Breast epithelium (tissue), 3 donors: Measurements from ENCODE around the gene LIME1.

Experiments
- POLR2A ChIP-seq: fragments of 450-650 bp; IDR thresholded peaks from one replicate; pipeline ENCODE4 v1.6.1; 2016; ENCODE audit warnings: antibody characterized with exemption, mild to moderate bottlenecking, moderate library complexity
- TF ChIP-seq, protein P1 (sequence below), 3 donors: fragments of 450-650 bp; IDR thresholded peaks; one replicate each; pipeline ENCODE4 v1.5.1; 2016 to 2017; ENCODE audit warnings: antibody characterized with exemption in 3 of 3, mild to moderate bottlenecking in 3 of 3, moderate library complexity in 3 of 3

DNA sequence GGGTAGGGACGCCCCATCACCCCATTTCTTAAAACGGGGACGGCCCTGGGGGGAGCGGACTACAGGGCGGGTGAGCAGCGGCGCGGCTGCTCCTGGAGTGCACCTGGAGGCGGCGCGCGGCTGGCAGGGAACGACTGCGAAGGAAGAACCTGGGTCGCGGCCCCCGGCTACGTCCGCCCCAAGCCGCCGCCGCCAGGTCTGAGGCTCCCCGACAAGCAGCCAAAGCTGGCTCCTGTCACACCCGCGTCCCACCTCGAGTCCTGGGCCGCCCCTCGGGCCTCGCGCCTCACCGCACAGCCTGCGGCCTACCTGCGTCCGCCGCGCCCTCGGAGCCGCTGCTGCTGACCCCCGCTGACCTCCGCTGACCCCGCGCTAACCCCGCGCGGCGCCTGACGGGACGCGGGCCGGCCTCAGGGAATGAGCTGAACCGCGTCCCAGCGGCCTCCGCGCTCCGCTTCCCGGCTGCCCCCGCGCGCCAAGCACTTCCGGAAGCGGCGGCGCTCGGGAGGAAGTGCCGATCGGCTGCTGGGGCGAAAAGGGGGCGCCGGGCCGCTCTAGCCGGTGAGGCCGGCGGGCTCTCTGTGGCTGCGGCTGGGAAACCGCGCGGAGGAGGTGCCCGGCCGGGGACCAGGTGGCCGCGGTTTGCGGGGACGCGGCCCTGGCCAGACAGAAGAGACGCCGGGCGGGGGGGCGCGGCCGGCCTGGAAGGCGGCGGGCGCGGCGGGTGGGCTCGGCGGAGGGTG lies 28.7 kb upstream of the LIME1 start, which contains the start of the genes ARFRP1 and ZGPAT:
- peak; percentile 16 for TF ChIP-seq POLR2A
- TF ChIP-seq, protein P1, sequence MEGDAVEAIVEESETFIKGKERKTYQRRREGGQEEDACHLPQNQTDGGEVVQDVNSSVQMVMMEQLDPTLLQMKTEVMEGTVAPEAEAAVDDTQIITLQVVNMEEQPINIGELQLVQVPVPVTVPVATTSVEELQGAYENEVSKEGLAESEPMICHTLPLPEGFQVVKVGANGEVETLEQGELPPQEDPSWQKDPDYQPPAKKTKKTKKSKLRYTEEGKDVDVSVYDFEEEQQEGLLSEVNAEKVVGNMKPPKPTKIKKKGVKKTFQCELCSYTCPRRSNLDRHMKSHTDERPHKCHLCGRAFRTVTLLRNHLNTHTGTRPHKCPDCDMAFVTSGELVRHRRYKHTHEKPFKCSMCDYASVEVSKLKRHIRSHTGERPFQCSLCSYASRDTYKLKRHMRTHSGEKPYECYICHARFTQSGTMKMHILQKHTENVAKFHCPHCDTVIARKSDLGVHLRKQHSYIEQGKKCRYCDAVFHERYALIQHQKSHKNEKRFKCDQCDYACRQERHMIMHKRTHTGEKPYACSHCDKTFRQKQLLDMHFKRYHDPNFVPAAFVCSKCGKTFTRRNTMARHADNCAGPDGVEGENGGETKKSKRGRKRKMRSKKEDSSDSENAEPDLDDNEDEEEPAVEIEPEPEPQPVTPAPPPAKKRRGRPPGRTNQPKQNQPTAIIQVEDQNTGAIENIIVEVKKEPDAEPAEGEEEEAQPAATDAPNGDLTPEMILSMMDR (IDR thresholded peaks at IDR 0.05) = no peak
